HG02610 (cell line): ENCODE data around the gene NEGR1.

ENCODE experiments used
- ATAC-seq: cut with Tn5 transposase; IDR thresholded peaks from one replicate; pipeline ENCODE4 v1.9.1; 2021; ENCODE audit warnings: mild to moderate bottlenecking, moderate library complexity; ENCODE audit not compliant: unreplicated experiment

The NEGR1 gene

GRCh38 chr1:71521655-71522264 is 760.6 kb downstream of the NEGR1 start:
- no peak for ATAC-seq

GRCh38 chr1:71511505-71511904 is 770.8 kb downstream of the NEGR1 start:
- ATAC-seq, result no peak

GRCh38 chr1:71510725-71511124 is 771.6 kb downstream of the NEGR1 start:
- no peak for ATAC-seq

- ATAC-seq, result no peak
These were observed 773.2 kb downstream of the NEGR1 start for GRCh38 chr1:71509051-71509595.

GRCh38 chr1:71502006-71502405 is 780.3 kb downstream of the NEGR1 start:
- no peak for ATAC-seq

GRCh38 chr1:71498542-71498941 is 783.8 kb downstream of the NEGR1 start:
- no peak for ATAC-seq

- ATAC-seq, result no peak
These were observed 788.2 kb downstream of the NEGR1 start for GRCh38 chr1:71494163-71494562.

GRCh38 chr1:71492298-71493041 is 789.9 kb downstream of the NEGR1 start:
- ATAC-seq, result no peak

GRCh38 chr1:71490432-71490831 is 791.9 kb downstream of the NEGR1 start:
- no peak for ATAC-seq

- no peak for ATAC-seq
These were observed 793.6 kb downstream of the NEGR1 start for GRCh38 chr1:71488555-71489252.

- no peak for ATAC-seq
These were observed 809.0 kb downstream of the NEGR1 start for GRCh38 chr1:71473331-71473730.

GRCh38 chr1:71465093-71465492 is 817.2 kb downstream of the NEGR1 start:
- no peak for ATAC-seq

GRCh38 chr1:71464016-71464415 is 818.3 kb downstream of the NEGR1 start:
- no peak for ATAC-seq

- ATAC-seq, result no peak
These were observed 819.2 kb downstream of the NEGR1 start for GRCh38 chr1:71463144-71463543.

GRCh38 chr1:71462247-71462646 is 820.1 kb downstream of the NEGR1 start:
- no peak for ATAC-seq

GRCh38 chr1:71461416-71461815 is 820.9 kb downstream of the NEGR1 start:
- no peak for ATAC-seq

- ATAC-seq, result no peak
These were observed 833.9 kb downstream of the NEGR1 start for GRCh38 chr1:71448444-71448843.

GRCh38 chr1:71438626-71439025 is 843.7 kb downstream of the NEGR1 start:
- no peak for ATAC-seq

- no peak for ATAC-seq
These were observed 846.4 kb downstream of the NEGR1 start for GRCh38 chr1:71435951-71436350.

GRCh38 chr1:71434240-71434639 is 848.1 kb downstream of the NEGR1 start:
- ATAC-seq, result no peak

- ATAC-seq, result no peak
These were observed 854.3 kb downstream of the NEGR1 start for GRCh38 chr1:71428029-71428428.

- ATAC-seq, result no peak
These were observed 855.3 kb downstream of the NEGR1 start for GRCh38 chr1:71427066-71427465.
